HL-60 (cell line): ENCODE results near the gene AP2A1.

Experiments
- DNase-seq, 2 experiments: peaks; one replicate each; pipeline ENCODE4 v3.0.0-alpha.2; 2010 to 2020; ENCODE audit warnings: low read depth in 1 of 2, low spot score in 1 of 2
- H3K27ac ChIP-seq: fragments of 250-450 bp; sonication (Bioruptor Pico); replicated peaks from 2 replicates; pipeline ENCODE4 v1.5.1; 2020; ENCODE audit warnings: mild to moderate bottlenecking, moderate library complexity
- H3K27me3 ChIP-seq: fragments of 250-450 bp; sonication (Bioruptor Pico); 2 replicates; pipeline ENCODE4 v1.5.1; 2021; ENCODE audit warnings: mild to moderate bottlenecking, moderate library complexity; ENCODE audit not compliant: insufficient read depth, poor library complexity, severe bottlenecking
- H3K4me3 ChIP-seq: replicated peaks from 2 replicates; pipeline ENCODE4 v1.5.1; 2011; ENCODE audit warnings: mild to moderate bottlenecking, control low read depth, low read length; ENCODE audit not compliant: insufficient read depth
- GABPA ChIP-seq: IDR thresholded peaks from 2 replicates; pipeline ENCODE4 v1.6.1; 2012; ENCODE audit warnings: low read depth
- POLR2AphosphoS5 ChIP-seq: IDR thresholded peaks from 2 replicates; pipeline ENCODE4 v1.6.1; 2012; ENCODE audit warnings: low read depth
- REST ChIP-seq: IDR thresholded peaks from 2 replicates; pipeline ENCODE4 v1.6.1; 2012; ENCODE audit warnings: low read depth; ENCODE audit not compliant: insufficient replicate concordance
- SPI1 ChIP-seq: IDR thresholded peaks from 2 replicates; pipeline ENCODE4 v1.6.1; 2012; ENCODE audit warnings: low read depth, mild to moderate bottlenecking, borderline replicate concordance
- TF ChIP-seq, protein P1 (sequence below): IDR thresholded peaks from one replicate; pipeline ENCODE4 v1.5.1; 2011; ENCODE audit warnings: low read length, control low read depth, inconsistent platforms; ENCODE audit not compliant: insufficient read depth

AP2A1 gene

DNA sequence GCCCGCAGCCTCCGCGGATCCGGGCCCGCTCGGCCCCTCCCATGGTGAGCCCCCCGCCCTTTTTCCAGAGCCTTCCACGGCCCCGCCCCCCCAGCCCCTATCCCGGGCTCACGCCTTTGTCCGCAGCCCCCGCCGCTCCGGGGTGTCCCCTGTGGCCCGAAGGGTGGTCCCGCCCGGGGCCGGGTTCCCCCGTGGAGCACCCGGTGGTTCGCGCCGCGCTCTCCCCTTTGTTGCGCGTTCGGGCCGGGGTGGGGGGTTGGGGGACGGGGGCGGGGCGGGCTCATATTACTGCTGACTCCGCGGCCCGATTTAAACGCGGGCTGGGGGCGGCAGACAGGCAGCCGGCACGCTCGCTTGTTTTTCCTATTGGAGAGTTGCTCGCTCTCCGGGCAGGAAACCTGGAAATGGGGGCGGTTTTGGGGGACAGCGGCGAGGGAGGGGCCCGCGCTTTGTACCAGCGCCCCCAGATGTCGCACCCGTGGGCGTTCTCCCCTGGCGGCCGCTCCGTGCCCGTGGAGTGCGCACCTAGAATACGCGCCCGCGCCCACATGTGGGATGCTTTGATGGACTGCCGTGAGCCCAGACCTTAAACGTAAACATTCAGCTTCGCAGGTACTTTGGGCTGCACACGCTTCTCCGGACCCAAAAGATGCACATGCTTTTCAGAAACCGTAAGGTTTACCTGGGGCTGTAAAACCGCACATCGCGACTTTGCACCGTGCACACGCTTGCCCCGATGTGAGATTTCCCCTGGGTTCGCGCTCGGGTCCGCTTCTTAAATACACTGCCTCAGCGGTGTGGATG lies 84.9 kb downstream of the AP2A1 start:
- peak overlapping the region; percentile 74 for H3K4me3 ChIP-seq
- TF ChIP-seq REST (no peak), POLR2AphosphoS5 (no peak), SPI1 (no peak), GABPA (no peak)
- TF ChIP-seq, protein P1, sequence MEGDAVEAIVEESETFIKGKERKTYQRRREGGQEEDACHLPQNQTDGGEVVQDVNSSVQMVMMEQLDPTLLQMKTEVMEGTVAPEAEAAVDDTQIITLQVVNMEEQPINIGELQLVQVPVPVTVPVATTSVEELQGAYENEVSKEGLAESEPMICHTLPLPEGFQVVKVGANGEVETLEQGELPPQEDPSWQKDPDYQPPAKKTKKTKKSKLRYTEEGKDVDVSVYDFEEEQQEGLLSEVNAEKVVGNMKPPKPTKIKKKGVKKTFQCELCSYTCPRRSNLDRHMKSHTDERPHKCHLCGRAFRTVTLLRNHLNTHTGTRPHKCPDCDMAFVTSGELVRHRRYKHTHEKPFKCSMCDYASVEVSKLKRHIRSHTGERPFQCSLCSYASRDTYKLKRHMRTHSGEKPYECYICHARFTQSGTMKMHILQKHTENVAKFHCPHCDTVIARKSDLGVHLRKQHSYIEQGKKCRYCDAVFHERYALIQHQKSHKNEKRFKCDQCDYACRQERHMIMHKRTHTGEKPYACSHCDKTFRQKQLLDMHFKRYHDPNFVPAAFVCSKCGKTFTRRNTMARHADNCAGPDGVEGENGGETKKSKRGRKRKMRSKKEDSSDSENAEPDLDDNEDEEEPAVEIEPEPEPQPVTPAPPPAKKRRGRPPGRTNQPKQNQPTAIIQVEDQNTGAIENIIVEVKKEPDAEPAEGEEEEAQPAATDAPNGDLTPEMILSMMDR: no peak
- H3K27me3 ChIP-seq: no peaks in the 10 kb centered on the region
- peak overlapping the region; percentile 49; the same call in 1 of the 2 replicates for H3K27ac ChIP-seq
- DNase-seq: no peak

- no peak for TF ChIP-seq POLR2AphosphoS5
- no peak for TF ChIP-seq REST
- TF ChIP-seq, protein P1: no peak
- TF ChIP-seq GABPA: no peak
- no peak for TF ChIP-seq SPI1
- Histone ChIP-seq H3K27me3 (no peaks in the 10 kb centered on the region), H3K27ac (no peak overlapping the region), H3K4me3 (no peak overlapping the region)
- DNase-seq: no peak
Measured at GRCh38 chr19:49852631-49853126, 85.9 kb downstream of the AP2A1 start.

DNA sequence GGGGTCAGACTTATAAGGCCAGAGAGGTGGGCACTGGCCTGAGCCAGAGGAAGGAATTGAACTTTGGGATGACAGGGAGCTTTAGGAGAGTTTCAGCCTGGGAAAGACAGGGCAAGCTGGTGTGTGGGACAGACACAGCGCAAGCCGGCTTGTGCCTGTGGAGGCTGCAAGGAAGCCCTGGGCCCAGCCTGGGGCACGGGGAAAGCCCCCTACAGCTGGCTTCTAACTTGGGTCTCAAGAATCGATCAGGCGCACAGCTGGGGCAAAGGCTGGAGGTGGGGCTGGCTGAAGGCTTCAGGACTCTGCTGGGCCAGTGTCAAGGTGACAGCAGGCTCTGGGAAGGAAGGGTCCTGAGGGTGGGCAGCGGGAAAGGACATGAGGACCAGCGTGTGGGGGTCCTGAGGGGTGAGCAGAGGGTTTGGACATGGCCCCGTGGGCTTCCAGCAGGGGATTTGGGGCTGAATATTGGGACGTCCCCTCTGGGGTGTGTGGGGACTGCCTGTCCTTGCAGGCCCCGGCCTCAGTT lies 87.1 kb downstream of the AP2A1 start:
- TF ChIP-seq, protein P1: no peak
- no peak for TF ChIP-seq REST
- no peak for TF ChIP-seq SPI1
- TF ChIP-seq GABPA: no peak
- no peak for TF ChIP-seq POLR2AphosphoS5
- H3K27ac ChIP-seq: no peak overlapping the region
- no peak for DNase-seq
- H3K4me3 ChIP-seq: no peak overlapping the region
- H3K27me3 ChIP-seq: no peaks in the 10 kb centered on the region
